Endothelial cell of umbilical vein (primary cell): ENCODE data around the gene SEMA6C. TPM values are rescaled to one million over a fixed set of nuclear protein-coding genes. Genes with fewer than 3 reads are reported as not detected.

Experiments used
- BruUV-seq: library from RNA; stranded (reverse); fragments of 400-500 nt; replicated peaks from 2 replicates; lab custom pipeline; 2021; lab: Mats Ljungman, UMichigan
- CTCF ChIA-PET: fragments of 300-600, 350-600 bp; sonication (Branson Sonifier 250); formaldehyde crosslinking; loops from one replicate; lab custom pipeline; 2021; ENCODE audit warnings: antibody characterized with exemption, inconsistent platforms; lab: Charles Lee
- POLR2A ChIA-PET: fragments of 300-600, 350-600 bp; sonication (Branson Sonifier 250); formaldehyde crosslinking; loops from one replicate; lab custom pipeline; 2021; ENCODE audit warnings: antibody characterized with exemption, inconsistent platforms; lab: Charles Lee
- DNase-seq: peaks from one replicate; pipeline ENCODE4 v3.0.0-alpha.2; 2011; ENCODE audit warnings: low read depth, low spot score
- FAIRE-seq: peaks from 2 replicates; lab custom pipeline; 2011; peaks lifted over from hg19 to GRCh38; lab: Jason Lieb, UNC
- H2AFZ ChIP-seq: 2 replicates; pipeline ENCODE4 v1.6.0; 2012; ENCODE audit warnings: low read depth, low read length, control low read depth, inconsistent platforms
- H3K27ac ChIP-seq: 2 replicates; pipeline ENCODE4 v1.5.1; 2011; ENCODE audit warnings: low read depth, mild to moderate bottlenecking, control low read depth, low read length, moderate library complexity; ENCODE audit not compliant: insufficient read depth
- H3K27me3 ChIP-seq, 2 experiments: 2 replicates each; pipeline versions ENCODE4 v1.6.0 to v1.6.1; 2011; ENCODE audit warnings: low read length in 2 of 2, mixed read lengths in 1 of 2; ENCODE audit not compliant: control insufficient read depth in 2 of 2, insufficient read depth in 2 of 2
- H3K36me3 ChIP-seq, 2 experiments: 2 replicates in 1 of 2; 3 replicates in 1 of 2; pipeline ENCODE4 v1.5.1; 2011; ENCODE audit warnings: low read length in 2 of 2, mild to moderate bottlenecking in 1 of 2, moderate library complexity in 1 of 2; ENCODE audit not compliant: control insufficient read depth in 2 of 2, insufficient read depth in 2 of 2; ENCODE audit errors: extremely low read depth in 1 of 2
- H3K4me1 ChIP-seq: 3 replicates; pipeline ENCODE4 v1.5.1; 2011; ENCODE audit warnings: mild to moderate bottlenecking, low read length; ENCODE audit not compliant: control insufficient read depth, insufficient read depth; ENCODE audit errors: extremely low read depth
- H3K4me2 ChIP-seq: 2 replicates; pipeline ENCODE4 v1.6.1; 2011; ENCODE audit warnings: low read length, control low read depth, mixed read lengths; ENCODE audit not compliant: insufficient read depth
- H3K4me3 ChIP-seq, 3 experiments: fragments of 200-600 bp in 1 of 3; sonication (generic), shearing (Covaris generic) in 1 of 3; replicated peaks in 1 of 3; 2 replicates each; pipeline ENCODE4 v1.5.1; 2011 to 2016; ENCODE audit warnings: control low read depth in 3 of 3, low read length in 3 of 3, mild to moderate bottlenecking in 2 of 3, inconsistent platforms in 1 of 3, low read depth in 1 of 3, moderate library complexity in 1 of 3; ENCODE audit not compliant: insufficient read depth in 1 of 3
- H3K79me2 ChIP-seq: 2 replicates; pipeline ENCODE4 v1.6.0; 2012; ENCODE audit warnings: low read length, inconsistent platforms; ENCODE audit not compliant: control insufficient read depth, insufficient read depth
- H3K9ac ChIP-seq: replicated peaks from 2 replicates; pipeline ENCODE3; 2011; ENCODE audit warnings: low read length, control low read depth; ENCODE audit not compliant: insufficient read depth; ENCODE audit errors: extremely low read depth
- H3K9me1 ChIP-seq: replicated peaks from 3 replicates; pipeline ENCODE4 v1.6.0; 2011; ENCODE audit warnings: mild to moderate bottlenecking, low read length; ENCODE audit not compliant: control insufficient read depth, insufficient read depth; ENCODE audit errors: extremely low read depth
- H3K9me3 ChIP-seq: replicated peaks from 2 replicates; pipeline ENCODE4 v1.5.1; 2012; ENCODE audit warnings: low read length, inconsistent platforms; ENCODE audit not compliant: control insufficient read depth, insufficient read depth
- H4K20me1 ChIP-seq: replicated peaks from 2 replicates; pipeline ENCODE3; 2011; ENCODE audit warnings: mild to moderate bottlenecking, low read length; ENCODE audit not compliant: control insufficient read depth, insufficient read depth; ENCODE audit errors: extremely low read depth
- EZH2 ChIP-seq: IDR thresholded peaks from 2 replicates; pipeline ENCODE4 v1.6.1; 2012; ENCODE audit warnings: borderline replicate concordance, low read depth, mild to moderate bottlenecking, moderate library complexity, low read length, inconsistent platforms; ENCODE audit not compliant: severe bottlenecking
- FOS ChIP-seq: IDR thresholded peaks from 2 replicates; pipeline ENCODE4 v1.6.1; 2011; ENCODE audit warnings: mild to moderate bottlenecking, low read length, moderate library complexity, borderline replicate concordance; ENCODE audit not compliant: insufficient read depth
- GATA2 ChIP-seq: IDR thresholded peaks from 2 replicates; pipeline ENCODE4 v1.7.0; 2011; ENCODE audit warnings: low read depth, mild to moderate bottlenecking, moderate library complexity, mixed read lengths, low read length; ENCODE audit not compliant: insufficient read length, insufficient read depth
- JUN ChIP-seq: IDR thresholded peaks from 2 replicates; pipeline ENCODE4 v1.6.1; 2011; ENCODE audit warnings: borderline replicate concordance, low read depth; ENCODE audit not compliant: insufficient read length, insufficient read depth
- MYC ChIP-seq: IDR thresholded peaks from one replicate; pipeline ENCODE4 v1.6.1; 2011; ENCODE audit warnings: mild to moderate bottlenecking, low read depth, low read length
- POLR2A ChIP-seq: IDR thresholded peaks from 2 replicates; pipeline ENCODE4 v1.6.1; 2012; ENCODE audit warnings: low read depth, mild to moderate bottlenecking, control low read depth, low read length
- POLR2AphosphoS5 ChIP-seq: IDR thresholded peaks from 2 replicates; pipeline ENCODE4 v1.6.1; 2012; ENCODE audit warnings: low read depth, mild to moderate bottlenecking, control low read depth, low read length, moderate library complexity; ENCODE audit not compliant: insufficient read depth
- dilution Hi-C: fragments of 300-500 bp; cut with MboI; formaldehyde crosslinking; loops from one replicate; pipeline ENCODE4 v1.15.0; 2019; ENCODE audit warnings: low sequenced_read_pairs; ENCODE audit not compliant: extremely low pct_ligation_motif_present
- intact Hi-C: fragments of 100-400 bp; cut with micrococcal nuclease; formaldehyde crosslinking; loops from one replicate; pipeline ENCODE4 v1.10.0; 2022
- polyA plus RNA-seq, 4 experiments: library from polyadenylated mRNA; depleted of rRNA in 3 of 4; stranded (reverse) in 3 of 4; unstranded in 1 of 4; fragments of >200 nt; gene quantifications; 2 replicates each; pipeline versions ENCODE4 v1.2.1 to v1.2.3, GENCODE V29; 2011 to 2012; ENCODE audit warnings: missing spikeins in 1 of 4
- total RNA-seq: library from RNA; stranded (reverse); gene quantifications from 2 replicates; pipeline ENCODE4 v1.2.3, GENCODE V29; 2021
- TF ChIP-seq, protein P1 (sequence below): IDR thresholded peaks from 2 replicates; pipeline ENCODE4 v1.6.1; 2011; ENCODE audit not compliant: insufficient read depth, insufficient read length
- TF ChIP-seq, protein P2 (sequence below), 2 donors: IDR thresholded peaks; 1 replicate in 1 of 2; 2 replicates in 1 of 2; pipeline ENCODE4 v1.5.1; 2011; ENCODE audit warnings: low read length in 2 of 2, mild to moderate bottlenecking in 2 of 2, moderate library complexity in 2 of 2, control low read depth in 1 of 2, inconsistent platforms in 1 of 2, low read depth in 1 of 2; ENCODE audit not compliant: insufficient read depth in 1 of 2; ENCODE audit errors: extremely low read depth in 1 of 2

Gene SEMA6C
- total and polyA plus RNA-seq, 2 donors (not counting 3 experiments of a cell fraction or from before 2014, with no cell fraction given), result 53.0 to 71.9 TPM

DNA sequence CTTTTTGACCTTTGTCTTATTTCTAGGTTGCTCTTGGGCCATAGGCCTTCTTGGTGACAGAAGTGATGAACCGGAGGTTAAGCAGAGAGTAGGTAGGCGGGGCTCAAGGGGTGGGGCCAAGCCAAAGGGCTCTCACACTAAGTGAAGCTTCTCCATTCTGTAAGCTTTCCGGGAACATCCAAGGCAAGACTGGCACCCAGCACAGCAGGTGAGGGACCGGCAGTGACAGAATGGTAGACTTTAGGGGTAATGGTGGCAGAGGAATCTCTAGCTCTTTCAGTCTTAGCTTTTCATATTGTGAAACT is 10.0 kb upstream of the SEMA6C start, which contains the start of gene TNFAIP8L2:
Gene TNFAIP8L2, plus strand, starts transcription at position 135 of the 305 bp plus-strand sequence. CDS start 2,049 bp downstream, outside the sequence.
- CTCF ChIA-PET, result interaction anchor here (0.5 to 11.7 kb wide), 13 partner anchors 8 to 186 kb away, joined by 3 to 623 read pairs (median 3); partner anchors contain the start of genes C1orf56, GABPB2 and TMOD4

More for the DNA sequence above, 10.0 kb upstream of the SEMA6C start, which contains the start of gene TNFAIP8L2:
- Histone ChIP-seq H3K27ac (peak within 1 kb of the TSS; percentile 25), H3K4me1 (peaks cover 18% of the 10 kb centered on the region), H2AFZ (no peak within 1 kb of the TSS), H4K20me1 (no peaks in the 10 kb centered on the region), H3K36me3 (peaks cover 2 to 13% of the 10 kb centered on the region in 2 experiments), H3K9ac (no peak within 1 kb of the TSS), H3K4me3 (no peak within 1 kb of the TSS), H3K27me3 (no peaks in the 10 kb centered on the region), H3K4me2 (peak within 1 kb of the TSS; percentile 52), H3K9me3 (no peaks in the 10 kb centered on the region), H3K79me2 (no peaks in the 10 kb centered on the region), H3K9me1 (no peaks in the 10 kb centered on the region)
- DNase-seq, result no peak
- no TSS peak for BruUV-seq
- intact Hi-C loops, result loop anchor here (1.0 kb wide), 2 partner anchors 57 to 86 kb away; partner anchors contain the start of gene GABPB2
- dilution Hi-C loops, result no loop called here
- TF ChIP-seq MYC (no peak), FOS (no peak), POLR2AphosphoS5 (no peak), POLR2A (no peak), GATA2 (no peak), EZH2 (no peak), JUN (no peak)
- TF ChIP-seq, protein P1, sequence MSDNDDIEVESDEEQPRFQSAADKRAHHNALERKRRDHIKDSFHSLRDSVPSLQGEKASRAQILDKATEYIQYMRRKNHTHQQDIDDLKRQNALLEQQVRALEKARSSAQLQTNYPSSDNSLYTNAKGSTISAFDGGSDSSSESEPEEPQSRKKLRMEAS, result no peak
- TF ChIP-seq, protein P2, sequence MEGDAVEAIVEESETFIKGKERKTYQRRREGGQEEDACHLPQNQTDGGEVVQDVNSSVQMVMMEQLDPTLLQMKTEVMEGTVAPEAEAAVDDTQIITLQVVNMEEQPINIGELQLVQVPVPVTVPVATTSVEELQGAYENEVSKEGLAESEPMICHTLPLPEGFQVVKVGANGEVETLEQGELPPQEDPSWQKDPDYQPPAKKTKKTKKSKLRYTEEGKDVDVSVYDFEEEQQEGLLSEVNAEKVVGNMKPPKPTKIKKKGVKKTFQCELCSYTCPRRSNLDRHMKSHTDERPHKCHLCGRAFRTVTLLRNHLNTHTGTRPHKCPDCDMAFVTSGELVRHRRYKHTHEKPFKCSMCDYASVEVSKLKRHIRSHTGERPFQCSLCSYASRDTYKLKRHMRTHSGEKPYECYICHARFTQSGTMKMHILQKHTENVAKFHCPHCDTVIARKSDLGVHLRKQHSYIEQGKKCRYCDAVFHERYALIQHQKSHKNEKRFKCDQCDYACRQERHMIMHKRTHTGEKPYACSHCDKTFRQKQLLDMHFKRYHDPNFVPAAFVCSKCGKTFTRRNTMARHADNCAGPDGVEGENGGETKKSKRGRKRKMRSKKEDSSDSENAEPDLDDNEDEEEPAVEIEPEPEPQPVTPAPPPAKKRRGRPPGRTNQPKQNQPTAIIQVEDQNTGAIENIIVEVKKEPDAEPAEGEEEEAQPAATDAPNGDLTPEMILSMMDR (IDR thresholded peaks at IDR 0.05; ENCODE audit: extremely low read depth in 1 of 2, insufficient read depth in 1 of 2, low read depth in 1 of 2, low read length in 2 of 2), result no peak
- POLR2A ChIA-PET, result interaction anchor here (3.0 kb wide), 1 partner anchor 57 kb away, joined by 16 read pairs; no protein-coding TSS in a partner anchor
- FAIRE-seq, result no peak
